ENCODE data around the gene SLC22A3.

DNA sequence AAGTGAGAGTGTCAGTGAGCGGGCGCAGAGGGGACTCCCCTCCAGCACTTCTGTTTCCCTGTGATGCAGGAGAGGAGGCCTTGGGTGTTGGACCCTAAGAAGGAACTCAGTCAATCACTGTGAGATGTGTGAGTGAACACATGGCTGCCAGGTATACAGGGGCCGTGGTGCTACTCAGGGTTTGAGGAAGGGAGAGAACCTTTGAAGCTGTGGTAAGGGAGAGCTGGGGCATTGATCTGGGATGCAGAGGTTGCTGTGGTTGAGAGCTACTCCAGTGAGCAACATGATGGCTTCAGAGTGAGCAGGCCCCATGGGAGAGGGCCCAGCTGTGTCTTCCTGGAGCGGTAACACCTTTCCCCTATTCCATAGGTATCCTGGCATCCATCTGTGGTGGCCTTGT, 99.2 kb downstream of the SLC22A3 start:
- TF ChIP-seq, protein P1, sequence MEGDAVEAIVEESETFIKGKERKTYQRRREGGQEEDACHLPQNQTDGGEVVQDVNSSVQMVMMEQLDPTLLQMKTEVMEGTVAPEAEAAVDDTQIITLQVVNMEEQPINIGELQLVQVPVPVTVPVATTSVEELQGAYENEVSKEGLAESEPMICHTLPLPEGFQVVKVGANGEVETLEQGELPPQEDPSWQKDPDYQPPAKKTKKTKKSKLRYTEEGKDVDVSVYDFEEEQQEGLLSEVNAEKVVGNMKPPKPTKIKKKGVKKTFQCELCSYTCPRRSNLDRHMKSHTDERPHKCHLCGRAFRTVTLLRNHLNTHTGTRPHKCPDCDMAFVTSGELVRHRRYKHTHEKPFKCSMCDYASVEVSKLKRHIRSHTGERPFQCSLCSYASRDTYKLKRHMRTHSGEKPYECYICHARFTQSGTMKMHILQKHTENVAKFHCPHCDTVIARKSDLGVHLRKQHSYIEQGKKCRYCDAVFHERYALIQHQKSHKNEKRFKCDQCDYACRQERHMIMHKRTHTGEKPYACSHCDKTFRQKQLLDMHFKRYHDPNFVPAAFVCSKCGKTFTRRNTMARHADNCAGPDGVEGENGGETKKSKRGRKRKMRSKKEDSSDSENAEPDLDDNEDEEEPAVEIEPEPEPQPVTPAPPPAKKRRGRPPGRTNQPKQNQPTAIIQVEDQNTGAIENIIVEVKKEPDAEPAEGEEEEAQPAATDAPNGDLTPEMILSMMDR (IDR thresholded peaks at IDR 0.05; ENCODE audit: poor library complexity) = no peak
- TF ChIP-seq EZH2phosphoT487 (IDR thresholded peaks at IDR 0.05; ENCODE audit: low read depth, severe bottlenecking, unreplicated experiment) = no peak

Data from hepatocyte (in vitro differentiated cells).